GM10248 (cell line): Measurements from ENCODE around the gene GORAB.

Experiments used
- CTCF ChIA-PET: fragments of 300-600 bp; sonication (Branson Sonifier 250); formaldehyde crosslinking; extraction: SDS; loops from one replicate; lab custom pipeline; 2021; ENCODE audit warnings: antibody characterized with exemption; lab: Yijun Ruan, JAX
- POLR2A ChIA-PET: fragments of 350-650 bp; sonication (Branson Sonifier 250); formaldehyde crosslinking; extraction: SDS; loops from one replicate; lab custom pipeline; 2020; ENCODE audit warnings: antibody characterized with exemption; lab: Yijun Ruan, JAX
- DNase-seq: peaks from one replicate; pipeline ENCODE4 v3.0.0; 2012; ENCODE audit errors: extremely low spot score
- CTCF ChIP-seq: IDR thresholded peaks from 2 replicates; pipeline ENCODE4 v1.5.1; 2012; ENCODE audit warnings: mild to moderate bottlenecking, low read depth; ENCODE audit errors: extremely low read depth, missing control alignments, control extremely low read depth

Gene GORAB

GRCh38 chr1:170518965-170519364 is 13.0 kb upstream of the GORAB start:
- CTCF ChIA-PET, result no interaction called here
- no peak for DNase-seq
- POLR2A ChIA-PET, result no interaction called here
- TF ChIP-seq CTCF, result no peak

GRCh38 chr1:170520601-170521000 is 11.4 kb upstream of the GORAB start:
- ChIA-PET CTCF (no interaction called here), POLR2A (interaction anchor here (0.8 kb wide), 1 partner anchor 11 kb away, joined by 3 read pairs; the partner anchor contains the start of gene GORAB)
- DNase-seq, result no peak
- no peak for TF ChIP-seq CTCF

GRCh38 chr1:170521818-170522217 is 10.1 kb upstream of the GORAB start:
- CTCF ChIA-PET, result interaction anchor here (0.9 to 1.4 kb wide), 2 partner anchors 10 to 408 kb away, joined by 3 to 4 read pairs; partner anchors contain the start of gene GORAB
- POLR2A ChIA-PET, result no interaction called here
- DNase-seq, result no peak

GRCh38 chr1:170530972-170531757 is 801 bp upstream of the GORAB start:
- POLR2A ChIA-PET, result interaction anchor here (1.0 kb wide), 1 partner anchor 10 kb away, joined by 3 read pairs; no protein-coding TSS in a partner anchor
- no peak for DNase-seq
- CTCF ChIA-PET, result interaction anchor here (1.0 to 1.1 kb wide), 3 partner anchors 9 to 612 kb away, joined by 3 read pairs; no protein-coding TSS in a partner anchor
- TF ChIP-seq CTCF, result no peak

More at GRCh38 chr1:170521818-170522217, 10.1 kb upstream of the GORAB start:
- no peak for TF ChIP-seq CTCF

GRCh38 chr1:170533298-170533697 is 1.3 kb downstream of the GORAB start:
- POLR2A ChIA-PET, result no interaction called here
- TF ChIP-seq CTCF, result no peak
- CTCF ChIA-PET, result interaction anchor here (0.9 to 1.3 kb wide), 3 partner anchors 12 to 642 kb away, joined by 3 to 4 read pairs (median 4); no protein-coding TSS in a partner anchor
- no peak for DNase-seq

GRCh38 chr1:170534626-170535147 is 2.7 kb downstream of the GORAB start:
- CTCF ChIA-PET, result no interaction called here
- no peak for DNase-seq
- POLR2A ChIA-PET, result no interaction called here
- TF ChIP-seq CTCF, result no peak
